HCEC 1CT (cell line): Measurements from ENCODE around the gene MEAF6.
A peak's percentile ranks its signal among the peaks of the same experiment; 100 is the strongest.

Source experiments
- DNase-seq: peaks from one replicate; pipeline ENCODE4 v3.0.0-alpha.2; 2017

MEAF6 gene

GRCh38 chr1:37482796-37483744 lies 31.5 kb downstream of the MEAF6 start:
- no peak for DNase-seq

- DNase-seq, result no peak
Observed at GRCh38 chr1:37482004-37482785, 32.4 kb downstream of the MEAF6 start.

GRCh38 chr1:37481289-37482003 lies 33.1 kb downstream of the MEAF6 start:
- no peak for DNase-seq

GRCh38 chr1:37480581-37481288 lies 33.8 kb downstream of the MEAF6 start:
- DNase-seq, result no peak

- no peak for DNase-seq
Observed at GRCh38 chr1:37480125-37480466, 34.5 kb downstream of the MEAF6 start.

- DNase-seq, result peak; percentile 88
Observed at GRCh38 chr1:37479255-37480124, 35.1 kb downstream of the MEAF6 start.

- DNase-seq, result peak; percentile 74
Observed at GRCh38 chr1:37478890-37479254, 35.7 kb downstream of the MEAF6 start.

GRCh38 chr1:37478451-37478881 lies 36.1 kb downstream of the MEAF6 start:
- peak; percentile 83 for DNase-seq

GRCh38 chr1:37477946-37478345 lies 36.6 kb downstream of the MEAF6 start:
- no peak for DNase-seq

GRCh38 chr1:37477198-37477931 lies 37.2 kb downstream of the MEAF6 start:
- DNase-seq, result peak; percentile 20

GRCh38 chr1:37476460-37477197 lies 37.9 kb downstream of the MEAF6 start:
- peak; percentile 90 for DNase-seq

GRCh38 chr1:37476087-37476452 lies 38.5 kb downstream of the MEAF6 start:
- no peak for DNase-seq

- no peak for DNase-seq
Observed at GRCh38 chr1:37475380-37476086, 39.0 kb downstream of the MEAF6 start.

- DNase-seq, result peak; percentile 32
Observed at GRCh38 chr1:37474697-37475379, 39.7 kb downstream of the MEAF6 start.

GRCh38 chr1:37474046-37474696 lies 40.4 kb downstream of the MEAF6 start, which contains the start of gene ZC3H12A:
ZC3H12A (plus strand) TSS chr1:37474580; CDS start chr1:37475497, 917 bp downstream.
- peak; percentile 90 for DNase-seq

- no peak for DNase-seq
Observed at GRCh38 chr1:37473431-37474045, 41.0 kb downstream of the MEAF6 start.

GRCh38 chr1:37472994-37473393 lies 41.6 kb downstream of the MEAF6 start:
- no peak for DNase-seq

- DNase-seq, result no peak
Observed at GRCh38 chr1:37472281-37472680, 42.3 kb downstream of the MEAF6 start.
